ENCODE data around the gene CALHM3. TPM values are rescaled to one million over a fixed set of nuclear protein-coding genes. Genes with fewer than 3 reads are reported as not detected.

The CALHM3 gene
- total RNA-seq, 2 experiments from 2014 or later: not detected

DNA sequence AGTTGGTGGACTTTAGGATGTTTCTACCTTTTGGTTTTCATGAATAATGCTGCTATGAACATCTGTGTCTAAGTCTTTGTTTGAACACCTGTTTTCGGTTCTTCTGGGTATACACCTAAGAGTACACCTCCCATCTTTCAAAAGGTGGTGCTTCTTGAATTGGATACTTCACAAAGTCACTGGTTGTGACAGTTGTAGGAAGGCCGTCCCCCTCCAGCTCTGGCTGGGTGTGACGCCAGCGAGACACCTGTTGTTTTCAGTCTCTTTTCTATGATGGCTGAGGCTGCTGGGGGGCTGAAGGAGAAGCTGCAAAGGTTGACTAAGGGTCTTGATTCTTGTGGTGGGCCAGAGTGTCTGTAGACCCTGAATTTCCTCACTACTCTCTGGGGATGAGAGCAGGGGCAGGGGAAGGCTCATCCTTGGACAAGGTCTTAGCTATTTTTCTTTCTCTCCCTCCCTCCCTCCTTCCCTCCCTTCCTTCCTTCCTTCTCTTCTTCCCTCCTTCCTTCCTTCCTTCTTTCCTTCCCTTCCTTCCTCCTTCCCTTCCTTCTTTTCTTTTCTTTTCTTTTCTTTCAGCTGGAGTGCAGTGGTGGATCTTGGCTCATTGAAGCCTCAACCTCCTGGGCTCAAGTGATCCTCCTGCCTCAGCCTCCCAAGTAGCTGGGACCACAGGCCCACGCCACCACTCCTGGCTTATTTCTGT, 20.0 kb upstream of the CALHM3 start:
- BruUV-seq (replicated peaks): no TSS peak
- TF ChIP-seq, protein P1, sequence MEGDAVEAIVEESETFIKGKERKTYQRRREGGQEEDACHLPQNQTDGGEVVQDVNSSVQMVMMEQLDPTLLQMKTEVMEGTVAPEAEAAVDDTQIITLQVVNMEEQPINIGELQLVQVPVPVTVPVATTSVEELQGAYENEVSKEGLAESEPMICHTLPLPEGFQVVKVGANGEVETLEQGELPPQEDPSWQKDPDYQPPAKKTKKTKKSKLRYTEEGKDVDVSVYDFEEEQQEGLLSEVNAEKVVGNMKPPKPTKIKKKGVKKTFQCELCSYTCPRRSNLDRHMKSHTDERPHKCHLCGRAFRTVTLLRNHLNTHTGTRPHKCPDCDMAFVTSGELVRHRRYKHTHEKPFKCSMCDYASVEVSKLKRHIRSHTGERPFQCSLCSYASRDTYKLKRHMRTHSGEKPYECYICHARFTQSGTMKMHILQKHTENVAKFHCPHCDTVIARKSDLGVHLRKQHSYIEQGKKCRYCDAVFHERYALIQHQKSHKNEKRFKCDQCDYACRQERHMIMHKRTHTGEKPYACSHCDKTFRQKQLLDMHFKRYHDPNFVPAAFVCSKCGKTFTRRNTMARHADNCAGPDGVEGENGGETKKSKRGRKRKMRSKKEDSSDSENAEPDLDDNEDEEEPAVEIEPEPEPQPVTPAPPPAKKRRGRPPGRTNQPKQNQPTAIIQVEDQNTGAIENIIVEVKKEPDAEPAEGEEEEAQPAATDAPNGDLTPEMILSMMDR (conservative IDR thresholded peaks at IDR 0.05; ENCODE audit: low read length): no peak
- TF ChIP-seq EZH2phosphoT487 (IDR thresholded peaks at IDR 0.05; ENCODE audit: borderline replicate concordance, low read depth, low read length): no peak

DNA sequence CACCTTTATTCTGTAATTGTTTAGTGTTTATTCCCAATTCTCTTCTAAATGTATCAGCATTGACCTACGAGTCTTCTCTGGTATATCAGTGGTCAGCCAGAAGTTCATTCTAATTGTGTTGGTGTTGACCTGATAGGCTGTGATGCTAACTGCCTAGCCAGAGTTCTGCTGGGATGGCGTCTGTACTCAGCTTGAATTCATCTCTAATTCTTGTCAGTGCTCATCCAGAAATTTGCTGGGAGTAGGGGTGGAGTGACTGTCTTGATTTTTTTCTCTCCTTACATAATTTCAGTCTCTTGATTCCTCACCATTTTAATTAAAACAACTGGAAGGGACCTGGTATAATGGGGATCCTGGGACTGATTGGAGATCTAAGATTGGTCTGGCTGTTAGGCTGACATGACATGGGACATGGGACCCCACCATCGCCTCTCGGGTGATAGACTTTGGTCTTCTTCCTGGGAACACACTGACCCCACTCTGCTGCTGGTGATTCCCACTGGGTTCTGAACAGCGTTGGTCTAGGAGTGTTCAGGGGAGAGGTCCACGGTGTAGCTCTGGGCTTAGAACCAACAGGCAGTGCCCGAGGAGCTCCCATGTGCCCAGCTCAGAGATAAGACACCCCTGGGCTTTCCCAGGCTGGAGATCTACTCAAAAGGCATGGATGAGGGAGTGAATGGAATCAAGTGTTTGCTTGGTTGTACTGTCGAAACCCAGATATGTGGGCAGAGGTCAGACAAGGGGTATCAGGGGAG, 18.3 kb upstream of the CALHM3 start:
- intact Hi-C loops (cut with micrococcal nuclease; ENCODE audit: unreplicated experiment): no loop called here
- Histone ChIP-seq H4K20me1 (ENCODE audit: insufficient read depth, low read length) (no peaks in the 10 kb centered on the region), H3K27ac (ENCODE audit: low read depth, low read length, poor library complexity, severe bottlenecking) (no peak overlapping the region), H3K36me3 (ENCODE audit: insufficient read depth, low read length) (no peaks in the 10 kb centered on the region), H3K9me2 (ENCODE audit: insufficient read depth, low read length) (no peaks in the 10 kb centered on the region), H3K4me2 (ENCODE audit: low read length) (no peak overlapping the region), H3K79me2 (ENCODE audit: insufficient read depth, low read depth, low read length) (no peaks in the 10 kb centered on the region), H3K4me1 (ENCODE audit: insufficient read depth, low read length, poor library complexity, severe bottlenecking) (peaks cover 39% of the 10 kb centered on the region), H2AFZ (ENCODE audit: low read length) (no peak overlapping the region), H3K4me3 (ENCODE audit: low read depth, low read length, poor library complexity, severe bottlenecking) (no peak overlapping the region), H3K9me3 (ENCODE audit: low read length) (no peaks in the 10 kb centered on the region)
- no peak for TF ChIP-seq EZH2phosphoT487 (IDR thresholded peaks at IDR 0.05; ENCODE audit: borderline replicate concordance, low read depth, low read length)
- TF ChIP-seq, protein P1 (conservative IDR thresholded peaks at IDR 0.05; ENCODE audit: low read length): no peak
- ChIA-PET CTCF (ENCODE audit: unreplicated experiment) (no interaction called here), POLR2A (interaction anchor here (0.6 to 0.9 kb wide), 2 partner anchors 91 to 153 kb away, joined by 3 read pairs; no protein-coding TSS in a partner anchor)
- no TSS peak for BruUV-seq (replicated peaks)
- no peak for DNase-seq (ENCODE audit: low spot score)

More for the DNA sequence above, 20.0 kb upstream of the CALHM3 start:
- peak overlapping the region; percentile 65 for H3K27ac ChIP-seq (ENCODE audit: low read depth, low read length, poor library complexity, severe bottlenecking)
- H3K4me3 ChIP-seq (ENCODE audit: low read depth, low read length, poor library complexity, severe bottlenecking): no peak overlapping the region
- no peaks in the 10 kb centered on the region for H3K9me2 ChIP-seq (ENCODE audit: insufficient read depth, low read length)
- H3K4me1 ChIP-seq (ENCODE audit: insufficient read depth, low read length, poor library complexity, severe bottlenecking): peaks cover 30% of the 10 kb centered on the region
- no peaks in the 10 kb centered on the region for H3K9me3 ChIP-seq (ENCODE audit: low read length)
- CTCF ChIA-PET (ENCODE audit: unreplicated experiment): interaction anchor here (0.6 to 1.2 kb wide), 4 partner anchors 10 to 864 kb away, joined by 3 to 4 read pairs (median 4); no protein-coding TSS in a partner anchor
- POLR2A ChIA-PET: interaction anchor here (0.5 to 0.7 kb wide), 3 partner anchors 16 to 756 kb away, joined by 3 to 9 read pairs (median 6); partner anchors contain the start of gene WBP1L
- intact Hi-C loops (cut with micrococcal nuclease; ENCODE audit: unreplicated experiment): no loop called here
- peak; percentile 87 for DNase-seq (ENCODE audit: low spot score)
- no peak overlapping the region for H2AFZ ChIP-seq (ENCODE audit: low read length)
- no peaks in the 10 kb centered on the region for H4K20me1 ChIP-seq (ENCODE audit: insufficient read depth, low read length)
- no peaks in the 10 kb centered on the region for H3K36me3 ChIP-seq (ENCODE audit: insufficient read depth, low read length)
- no peaks in the 10 kb centered on the region for H3K79me2 ChIP-seq (ENCODE audit: insufficient read depth, low read depth, low read length)
- H3K4me2 ChIP-seq (ENCODE audit: low read length): peak overlapping the region; percentile 27
